Renal cortical epithelial cell (primary cell): ENCODE results near the gene CPA4. TPM values are rescaled to one million over a fixed set of nuclear protein-coding genes. Genes with fewer than 3 reads are reported as not detected.

Source experiments
- DNase-seq: peaks from one replicate; pipeline ENCODE4 v3.0.0-alpha.2; 2011; ENCODE audit warnings: low read depth
- total RNA-seq: library from RNA; depleted of rRNA; stranded (reverse); fragments of >200 nt; gene quantifications from 2 replicates; pipeline ENCODE4 v1.2.3, GENCODE V29; 2014

Gene CPA4
- total RNA-seq, 1 donor from 2014 or later = 22.7 TPM

- no peak for DNase-seq
Measured at GRCh38 chr7:130364451-130364850, 71.5 kb downstream of the CPA4 start.

GRCh38 chr7:130365088-130365487 lies 72.1 kb downstream of the CPA4 start:
- no peak for DNase-seq

GRCh38 chr7:130365511-130366441 lies 72.8 kb downstream of the CPA4 start:
- peak; percentile 95 for DNase-seq

DNA sequence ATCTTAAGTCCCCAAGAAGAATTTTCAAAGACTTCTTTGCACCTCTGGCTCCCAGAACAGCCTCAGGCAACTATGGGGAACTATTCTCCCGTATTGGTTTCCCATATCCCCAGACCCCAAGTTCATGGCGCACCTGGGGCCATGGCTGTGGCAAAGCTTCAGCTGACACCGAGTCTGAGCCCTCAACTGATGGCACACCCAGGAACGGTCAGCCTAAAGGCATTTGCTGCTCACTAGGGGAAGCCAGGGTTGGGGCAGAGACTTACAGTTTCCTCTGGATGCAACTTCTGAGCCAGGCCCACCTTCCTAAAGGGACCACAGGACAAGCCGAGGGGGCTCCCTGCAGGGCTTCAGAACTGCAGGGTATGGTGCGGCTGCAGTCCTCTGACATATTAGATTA lies 73.6 kb downstream of the CPA4 start:
- no peak for DNase-seq

- DNase-seq = no peak
Measured at GRCh38 chr7:130367088-130367755, 74.3 kb downstream of the CPA4 start.

- DNase-seq = no peak
Measured at GRCh38 chr7:130367836-130368746, 75.1 kb downstream of the CPA4 start.

DNA sequence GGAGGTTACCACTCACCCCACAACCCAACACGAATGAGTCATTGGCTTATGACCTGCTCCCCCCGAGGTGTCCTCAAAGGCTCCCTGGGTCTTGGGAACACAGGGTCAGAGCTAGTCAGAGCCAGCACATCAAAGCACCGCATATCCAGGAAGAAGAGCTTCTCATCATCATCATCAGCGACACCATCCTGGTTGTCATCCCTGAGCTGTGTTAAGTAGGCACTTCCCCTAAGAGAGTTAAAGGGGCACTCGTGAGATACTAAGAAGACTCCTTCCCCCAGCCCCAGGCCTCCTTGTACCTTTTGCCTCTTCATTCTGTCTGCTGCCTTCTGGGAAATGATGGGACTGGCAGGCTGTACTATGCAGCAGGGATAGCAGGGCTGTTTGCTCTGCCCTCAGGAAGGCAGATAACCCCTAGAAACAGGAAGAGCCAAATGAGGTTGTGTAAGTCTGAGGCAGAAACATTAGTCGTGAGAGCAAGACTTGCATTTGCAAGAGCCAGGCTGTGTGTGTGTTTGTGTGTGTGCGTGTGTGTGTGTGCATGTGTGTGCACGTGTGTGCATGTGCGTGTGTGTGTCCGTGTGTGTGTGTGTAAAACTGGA lies 76.2 kb downstream of the CPA4 start:
- peak; percentile 84 for DNase-seq

- DNase-seq = no peak
Measured at GRCh38 chr7:130369831-130370550, 77.0 kb downstream of the CPA4 start.

GRCh38 chr7:130371046-130371445 lies 78.1 kb downstream of the CPA4 start:
- DNase-seq = peak; percentile 53

GRCh38 chr7:130372402-130373165 lies 79.6 kb downstream of the CPA4 start:
- no peak for DNase-seq

Other genes with a start within 250 kb of the CPA4 start
- gene ZC3HC1, start 241.8 kb upstream of the CPA4 start, total RNA-seq = 29.1 and 29.2 TPM in 2 replicates
- gene KLHDC10, start 222.6 kb upstream of the CPA4 start, total RNA-seq = 26.4 and 48.8 TPM in 2 replicates
- 8.0 and 11.4 TPM in 2 replicates for gene TMEM209, start 87.8 kb upstream of the CPA4 start, total RNA-seq
- gene SSMEM1, start 85.3 kb upstream of the CPA4 start, total RNA-seq = not detected in 2 replicates
- not detected in 2 replicates for gene CPA2, start 26.3 kb upstream of the CPA4 start, total RNA-seq
- not detected in 2 replicates for gene CPA5, start 51.7 kb downstream of the CPA4 start, total RNA-seq
- gene CPA1, start 87.3 kb downstream of the CPA4 start, total RNA-seq = not detected in 2 replicates
- gene CEP41, start 147.9 kb downstream of the CPA4 start, total RNA-seq = 11.3 and 18.7 TPM in 2 replicates
- gene MEST, start 198.9 kb downstream of the CPA4 start, total RNA-seq = 6.1 and 66.2 TPM in 2 replicates